ENCODE measurements around the gene CPSF7. TPM values are rescaled to one million over a fixed set of nuclear protein-coding genes. Genes with fewer than 3 reads are reported as not detected.

The CPSF7 gene
- total RNA-seq, 1 experiment from 2014 or later = 145 TPM

DNA sequence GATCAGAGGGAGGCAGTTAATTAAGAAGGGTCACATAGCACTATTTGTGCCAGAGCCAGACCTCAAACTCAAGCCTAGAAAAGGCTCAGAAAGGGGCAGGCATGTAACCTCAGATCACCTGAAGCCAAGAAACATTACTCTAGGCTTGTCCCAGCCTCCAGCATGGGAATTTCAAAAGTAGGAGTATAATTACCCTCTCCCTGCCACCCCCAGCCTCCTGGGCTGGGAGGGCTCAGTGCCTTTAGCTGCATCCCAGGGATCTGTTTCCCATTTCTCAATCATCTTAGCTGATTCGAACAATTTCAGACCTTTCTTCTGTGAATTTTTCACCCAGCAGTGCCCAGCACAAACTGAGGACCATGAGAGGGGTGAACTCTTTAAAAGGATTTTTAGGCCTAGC, 45.7 kb upstream of the CPSF7 start:
- no peaks in the 10 kb centered on the region for H3K9me3 Mint-ChIP-seq
- Histone ChIP-seq H3K23me2 (ENCODE audit: insufficient read length, low read depth, low read length, poor library complexity, severe bottlenecking) (no peaks in the 10 kb centered on the region), H3K79me2 (ENCODE audit: insufficient read depth, low read length) (no peaks in the 10 kb centered on the region), H3K18ac (ENCODE audit: insufficient read length, low read depth, low read length) (no peak overlapping the region), H3K27ac (ENCODE audit: insufficient read length, low read depth, low read length) (no peak overlapping the region), H2BK20ac (ENCODE audit: low read depth, low read length, poor library complexity, severe bottlenecking) (no peak overlapping the region), H3K79me1 (ENCODE audit: insufficient read depth, low read depth, low read length, poor library complexity, severe bottlenecking) (no peaks in the 10 kb centered on the region), H4K91ac (ENCODE audit: insufficient read length, low read depth, low read length) (no peak overlapping the region), H3K9me3 (ENCODE audit: control insufficient read depth, low read depth, low read length) (no peaks in the 10 kb centered on the region), H4K5ac (ENCODE audit: insufficient read length, low read depth, low read length) (no peak overlapping the region), H3K9ac (ENCODE audit: extremely low read depth, insufficient read length, low read length) (no peak overlapping the region), H2BK5ac (ENCODE audit: insufficient read length, low read length) (no peak overlapping the region), H2AK5ac (ENCODE audit: insufficient read length, low read length) (no peak overlapping the region), H4K20me1 (ENCODE audit: control insufficient read depth, insufficient read depth, insufficient read length) (no peaks in the 10 kb centered on the region), H2AFZ (ENCODE audit: low read length) (no peak overlapping the region), H2BK15ac (ENCODE audit: low read depth, low read length) (no peak overlapping the region), H3K23ac (ENCODE audit: insufficient read length, low read depth, low read length) (no peak overlapping the region), H3K14ac (ENCODE audit: insufficient read depth, low read length) (no peak overlapping the region), H2BK120ac (ENCODE audit: low read depth, low read length, poor library complexity, severe bottlenecking) (no peak overlapping the region), H3K4ac (ENCODE audit: low read depth, low read length) (no peak overlapping the region), H3K4me2 (ENCODE audit: insufficient read depth, insufficient read length, low read length) (no peak overlapping the region), H3K27me3 (ENCODE audit: insufficient read depth, low read length) (no peaks in the 10 kb centered on the region), H2BK12ac (ENCODE audit: insufficient read length, low read depth, low read length) (no peak overlapping the region), H3T11ph (ENCODE audit: low read length) (no peak overlapping the region), H4K8ac (replicated peaks; ENCODE audit: insufficient read length, low read depth, low read length) (no peak overlapping the region), H3K56ac (ENCODE audit: insufficient read length, low read depth, low read length) (no peak overlapping the region), H3K4me1 (ENCODE audit: insufficient read depth, low read length) (no peaks in the 10 kb centered on the region)
- TF ChIP-seq, protein P1, sequence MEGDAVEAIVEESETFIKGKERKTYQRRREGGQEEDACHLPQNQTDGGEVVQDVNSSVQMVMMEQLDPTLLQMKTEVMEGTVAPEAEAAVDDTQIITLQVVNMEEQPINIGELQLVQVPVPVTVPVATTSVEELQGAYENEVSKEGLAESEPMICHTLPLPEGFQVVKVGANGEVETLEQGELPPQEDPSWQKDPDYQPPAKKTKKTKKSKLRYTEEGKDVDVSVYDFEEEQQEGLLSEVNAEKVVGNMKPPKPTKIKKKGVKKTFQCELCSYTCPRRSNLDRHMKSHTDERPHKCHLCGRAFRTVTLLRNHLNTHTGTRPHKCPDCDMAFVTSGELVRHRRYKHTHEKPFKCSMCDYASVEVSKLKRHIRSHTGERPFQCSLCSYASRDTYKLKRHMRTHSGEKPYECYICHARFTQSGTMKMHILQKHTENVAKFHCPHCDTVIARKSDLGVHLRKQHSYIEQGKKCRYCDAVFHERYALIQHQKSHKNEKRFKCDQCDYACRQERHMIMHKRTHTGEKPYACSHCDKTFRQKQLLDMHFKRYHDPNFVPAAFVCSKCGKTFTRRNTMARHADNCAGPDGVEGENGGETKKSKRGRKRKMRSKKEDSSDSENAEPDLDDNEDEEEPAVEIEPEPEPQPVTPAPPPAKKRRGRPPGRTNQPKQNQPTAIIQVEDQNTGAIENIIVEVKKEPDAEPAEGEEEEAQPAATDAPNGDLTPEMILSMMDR (conservative IDR thresholded peaks at IDR 0.05) = no peak
- DNase-seq = no peak
- H3K36me3 Mint-ChIP-seq (ENCODE audit: insufficient read depth in 1 of 3, low read depth in 3 of 3) = peaks cover 0 to 9% (median 2%) of the 10 kb centered on the region in 3 experiments; a peak in 3 of 7 replicates
- peaks cover 2% of the 10 kb centered on the region; the same call in 1 of the 2 replicates for H3K27me3 Mint-ChIP-seq (ENCODE audit: low read depth)
- H3K4me3 Mint-ChIP-seq = no peak overlapping the region
- H3K27ac Mint-ChIP-seq = no peak overlapping the region
- peaks cover 5 to 13% of the 10 kb centered on the region in 2 experiments for H3K4me1 Mint-ChIP-seq
- WGBS (ENCODE audit: extremely low coverage, insufficient read length, low lambda C conversion rate) = no CpG with 5 or more reads among the region's 1 CpG
